RKO (cell line): Measurements from ENCODE around the gene MSANTD2.

Source experiments
- DNase-seq: peaks from one replicate; pipeline ENCODE4 v3.0.0-alpha.2; 2016; ENCODE audit warnings: low spot score

The MSANTD2 gene

DNA sequence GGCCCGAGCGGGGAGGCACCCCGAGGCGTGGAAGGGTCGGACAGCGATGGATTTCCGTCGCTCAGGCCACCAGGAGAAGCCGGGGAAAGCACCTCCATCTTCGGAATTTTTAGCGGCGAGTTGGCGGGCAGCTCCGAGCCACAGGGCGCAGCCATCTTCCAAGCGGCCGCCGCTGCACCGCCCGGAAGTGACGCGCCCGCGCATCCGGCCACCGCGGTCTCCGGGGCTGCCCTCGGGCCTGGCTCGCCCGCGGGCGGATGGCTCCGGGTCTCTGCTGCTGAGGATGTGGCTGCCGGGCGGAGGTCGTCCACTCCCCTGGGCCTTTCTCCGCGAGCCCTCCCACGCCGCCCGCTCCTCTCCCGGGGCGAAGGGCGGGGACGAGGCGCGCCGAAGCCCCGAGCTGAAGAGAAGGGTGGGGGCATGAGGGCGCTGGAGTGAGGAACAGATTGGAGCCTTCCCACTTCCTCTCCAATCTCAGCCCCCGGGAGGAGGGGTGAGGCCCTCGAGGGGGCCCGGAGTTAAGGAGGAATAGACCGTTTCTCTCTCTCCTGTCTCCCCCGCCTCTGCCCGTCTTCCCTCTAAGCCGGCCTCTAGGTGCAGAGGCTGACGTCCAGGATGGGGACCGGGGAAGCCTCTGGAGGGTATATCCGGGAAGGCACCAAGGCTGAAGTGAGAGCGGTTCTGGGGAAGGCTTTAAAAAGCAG is at the start of gene MSANTD2:
Gene MSANTD2 (minus strand): TSS at position 181 of the 704 bp plus-strand sequence. CDS start 26 bp downstream, at position 155.
- DNase-seq: peak; percentile 74

DNA sequence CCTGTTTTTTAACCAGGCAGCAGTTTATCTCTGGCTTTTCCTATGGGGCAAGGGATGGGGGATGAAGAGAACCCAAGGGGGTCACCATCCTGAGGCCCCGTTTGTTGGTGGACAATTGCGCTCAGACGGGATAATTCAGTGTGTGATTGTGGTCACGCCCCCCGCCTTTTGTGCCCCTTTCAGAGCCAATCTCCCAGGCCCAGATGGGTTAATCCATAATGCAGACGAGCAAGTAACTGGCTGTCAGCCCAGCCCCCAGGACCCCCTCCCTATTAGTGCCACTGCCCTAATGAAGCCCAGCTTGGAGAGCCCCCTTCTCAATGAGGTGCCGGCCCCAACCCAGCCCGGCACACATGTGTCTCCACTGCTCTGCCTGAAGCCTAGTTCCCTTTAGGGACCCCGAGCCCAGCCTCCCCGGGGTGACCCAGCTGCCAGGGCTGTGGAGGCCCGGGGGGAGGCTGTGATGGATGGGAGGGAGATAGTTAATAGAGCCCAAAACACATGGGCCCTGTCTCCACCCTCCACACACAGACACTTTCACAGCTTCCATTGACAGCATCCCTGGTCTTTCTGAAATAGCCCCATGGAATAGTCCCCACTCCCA is 46.0 kb upstream of the MSANTD2 start:
- no peak for DNase-seq

DNA sequence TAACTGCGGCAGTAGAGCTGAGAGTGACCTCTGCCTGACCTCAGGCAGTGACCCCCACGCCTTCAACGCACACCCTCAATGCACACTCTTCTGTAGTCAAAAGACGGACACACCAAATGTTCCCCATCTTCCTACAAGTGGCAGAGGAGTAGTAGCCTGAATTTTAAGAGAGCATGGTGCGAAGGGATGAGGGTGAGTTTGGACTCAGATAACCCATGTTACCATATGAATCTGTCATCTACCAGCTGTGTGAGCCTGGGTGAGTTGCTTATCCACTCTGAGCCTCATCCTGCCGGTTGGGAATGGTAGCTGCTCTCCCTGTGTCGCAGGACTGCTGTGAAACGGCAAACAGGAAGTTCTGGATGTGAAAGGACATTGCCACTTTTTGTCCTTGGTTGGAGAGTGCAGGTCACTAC is 44.5 kb upstream of the MSANTD2 start:
- DNase-seq: no peak

DNA sequence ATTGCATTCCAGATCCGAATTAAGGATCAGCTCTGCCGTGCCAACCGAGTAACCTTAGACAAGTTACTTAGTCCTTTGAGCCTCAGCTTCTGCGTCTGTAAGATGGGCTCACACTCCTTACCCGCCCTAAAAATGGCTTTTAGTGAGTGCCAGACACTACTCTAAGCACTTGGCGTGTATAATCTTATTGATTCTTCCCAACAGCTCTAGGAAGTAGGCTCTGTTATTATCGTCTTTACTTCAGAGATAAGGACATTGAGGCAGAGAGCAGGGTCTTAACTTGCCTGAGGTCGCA is 43.4 kb upstream of the MSANTD2 start:
- no peak for DNase-seq

DNA sequence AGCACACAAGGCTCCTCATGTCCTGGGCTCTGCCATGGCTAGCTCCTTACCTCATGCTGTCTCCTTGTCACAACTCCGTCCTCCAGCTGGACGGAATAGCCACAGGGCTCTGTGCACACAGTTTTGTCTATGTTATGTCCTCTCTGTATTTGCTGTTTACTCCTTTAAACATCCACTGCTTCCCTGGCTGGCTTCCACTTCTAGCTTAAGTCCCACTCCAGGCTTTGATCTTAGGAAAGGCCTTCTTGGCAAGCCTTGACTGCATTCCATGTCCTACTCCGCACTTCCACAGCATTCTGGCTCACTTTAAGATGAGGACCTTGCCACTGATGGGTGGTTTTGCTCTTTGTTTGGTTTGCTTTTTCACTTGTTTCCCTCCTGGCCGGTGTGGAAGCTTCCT is 42.1 kb upstream of the MSANTD2 start:
- DNase-seq: no peak

DNA sequence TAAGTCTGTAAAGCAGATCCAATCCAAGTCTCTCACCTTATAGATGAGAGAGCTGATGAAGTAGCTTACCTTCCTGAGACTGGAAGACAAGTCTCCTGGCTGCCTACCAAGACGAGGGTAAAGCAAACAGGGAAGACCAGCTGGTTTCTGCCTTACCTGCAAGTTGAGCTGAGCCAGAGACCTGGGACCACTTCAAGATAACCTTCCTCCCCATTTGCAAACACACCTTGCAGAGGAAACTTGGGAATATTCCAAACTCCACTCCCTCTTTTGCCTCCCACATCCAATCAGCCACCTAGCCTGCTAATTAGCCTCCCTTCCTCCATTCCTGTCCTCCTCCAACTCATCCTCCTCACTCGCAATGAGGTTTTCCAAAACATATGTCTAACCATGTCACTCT is 41.6 kb upstream of the MSANTD2 start:
- DNase-seq: no peak

DNA sequence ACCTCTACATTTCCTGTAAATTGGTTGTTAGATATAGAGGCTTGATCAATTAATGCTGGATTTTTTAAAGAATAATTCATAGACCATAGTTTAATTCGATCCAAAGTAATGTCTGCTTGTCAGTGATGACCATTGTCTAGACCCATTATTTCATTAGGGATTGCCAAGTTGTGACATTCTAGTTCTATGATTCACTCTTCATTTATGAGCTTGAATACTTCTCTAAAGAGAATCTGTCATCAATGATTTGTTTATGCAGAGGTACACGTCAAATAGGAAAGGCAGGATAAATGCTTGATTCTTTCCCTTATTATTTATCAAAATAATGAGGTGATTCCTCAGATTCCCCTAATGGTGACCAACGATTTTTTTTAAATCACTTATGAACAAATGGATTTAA is 41.0 kb upstream of the MSANTD2 start:
- no peak for DNase-seq

DNA sequence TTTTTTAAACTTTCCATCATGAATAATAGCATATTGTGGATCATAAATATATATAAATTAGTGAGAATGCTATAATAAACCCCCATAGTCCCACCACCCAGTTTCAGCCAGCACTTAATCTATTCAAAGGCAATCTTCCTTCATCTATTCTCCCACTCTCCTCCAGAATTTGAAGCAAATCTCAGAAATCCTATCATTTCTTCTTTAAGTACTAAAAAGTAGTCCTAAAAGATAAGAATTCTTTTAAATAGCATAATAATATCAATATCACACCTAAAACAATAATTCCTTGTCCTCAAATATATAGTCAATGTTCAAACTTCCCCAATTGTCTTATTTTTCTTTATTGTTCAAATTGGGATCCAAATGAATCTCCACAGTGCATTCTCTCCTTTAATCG is 40.5 kb upstream of the MSANTD2 start:
- no peak for DNase-seq

DNA sequence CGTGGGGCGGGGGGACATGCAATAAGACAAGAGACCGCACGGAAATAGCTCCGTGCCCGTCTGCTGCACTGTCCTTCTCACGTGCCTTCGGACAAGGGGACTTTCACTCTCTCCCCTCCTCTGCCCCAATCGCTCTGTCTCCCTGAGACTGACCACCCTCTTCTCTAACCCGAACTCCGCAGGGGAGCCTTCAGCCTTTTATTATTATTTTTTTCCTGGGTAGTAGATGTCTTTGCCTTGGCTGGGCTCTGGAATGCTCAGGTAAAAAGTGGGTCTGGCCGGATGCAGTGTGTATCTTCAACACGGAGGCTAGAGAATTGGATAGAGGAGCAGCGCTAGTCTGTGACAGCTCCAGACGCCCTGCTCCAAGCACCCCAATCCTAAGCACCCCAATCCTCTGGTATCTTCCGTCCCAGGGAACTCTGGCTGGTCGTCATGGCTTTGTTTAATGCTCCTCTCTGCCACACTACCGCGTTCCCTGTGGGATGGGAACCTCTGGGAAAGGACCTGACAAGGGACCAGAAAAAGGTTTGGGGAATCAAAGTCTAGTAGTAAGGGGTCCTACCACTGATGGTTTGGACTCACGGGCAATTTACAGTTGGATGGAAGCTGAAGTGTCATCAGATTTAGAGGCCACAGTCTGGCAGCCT is 39.9 kb upstream of the MSANTD2 start:
- DNase-seq: no peak

DNA sequence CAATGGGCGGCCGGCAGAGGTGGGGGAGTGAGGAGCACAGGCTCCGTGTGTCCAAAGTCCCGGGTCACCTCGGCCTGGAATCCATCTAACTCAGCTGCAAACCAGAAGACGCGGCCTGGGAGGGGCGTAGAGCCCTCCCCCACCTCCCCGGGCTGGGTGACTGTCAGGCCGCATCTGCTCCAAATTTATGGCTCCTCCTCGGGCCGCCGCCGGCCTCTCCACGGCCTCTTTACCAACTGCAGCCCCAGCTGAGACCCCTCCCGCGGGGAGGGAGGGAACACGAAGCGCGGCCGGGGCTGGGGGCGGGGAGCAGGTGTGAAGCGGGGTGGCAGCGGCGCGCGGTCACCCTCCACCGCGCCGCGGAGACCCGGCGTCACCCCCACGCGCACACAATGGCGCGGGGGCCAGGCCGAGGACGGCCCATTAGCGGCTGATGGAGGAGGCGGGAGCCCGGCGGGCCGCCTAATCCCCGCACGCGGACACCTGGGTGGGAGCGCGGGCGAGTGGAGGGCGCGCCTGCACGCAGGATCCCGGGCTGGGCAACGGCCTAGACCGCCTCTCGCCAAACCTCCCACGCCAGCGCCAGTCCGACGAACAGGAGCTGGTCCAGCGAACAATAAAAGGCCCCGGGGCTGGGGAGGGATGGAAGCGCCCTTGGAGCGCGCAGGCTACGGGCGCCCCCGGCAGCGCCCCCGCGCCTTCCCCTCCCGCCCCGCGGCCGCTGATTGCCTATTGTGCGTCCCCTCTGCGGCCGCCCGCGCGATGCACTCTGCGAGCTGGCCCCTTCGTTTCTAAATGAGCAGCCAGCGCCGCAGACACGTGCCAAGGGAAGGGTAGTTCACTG is 39.1 kb upstream of the MSANTD2 start:
- no peak for DNase-seq

DNA sequence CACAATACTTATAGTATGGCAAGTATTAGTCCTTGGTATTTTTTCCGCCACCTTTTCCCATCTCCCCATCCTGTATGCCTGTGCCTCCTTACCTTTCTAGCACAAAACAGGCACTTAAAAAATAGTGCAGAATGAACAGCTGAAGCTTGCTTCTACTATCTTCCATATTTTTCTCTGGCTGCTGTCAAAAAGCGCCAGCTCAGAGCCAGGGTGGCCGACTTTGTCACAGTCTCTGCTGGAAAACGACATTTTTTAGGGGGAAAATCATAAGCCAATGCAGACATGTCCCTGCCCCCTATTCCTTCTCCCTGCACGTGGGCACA is 38.6 kb upstream of the MSANTD2 start:
- DNase-seq: no peak

DNA sequence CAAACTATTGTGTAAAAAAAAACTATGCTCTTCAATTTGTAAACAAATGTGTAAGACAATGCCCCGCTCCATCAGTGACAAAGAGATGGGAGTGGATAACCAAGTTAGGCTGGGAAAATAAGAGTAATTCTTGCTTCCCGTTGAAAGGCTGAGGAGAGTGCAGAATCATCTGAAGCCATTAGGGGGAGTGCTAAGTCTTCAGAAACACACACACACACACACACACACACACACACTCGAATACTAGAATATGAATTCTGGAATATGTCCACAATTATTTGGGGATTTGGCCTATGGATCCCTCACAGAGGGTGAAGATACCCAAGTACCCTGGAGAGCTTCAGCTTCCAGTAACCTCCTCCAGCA is 37.3 kb upstream of the MSANTD2 start:
- peak; percentile 79 for DNase-seq

DNA sequence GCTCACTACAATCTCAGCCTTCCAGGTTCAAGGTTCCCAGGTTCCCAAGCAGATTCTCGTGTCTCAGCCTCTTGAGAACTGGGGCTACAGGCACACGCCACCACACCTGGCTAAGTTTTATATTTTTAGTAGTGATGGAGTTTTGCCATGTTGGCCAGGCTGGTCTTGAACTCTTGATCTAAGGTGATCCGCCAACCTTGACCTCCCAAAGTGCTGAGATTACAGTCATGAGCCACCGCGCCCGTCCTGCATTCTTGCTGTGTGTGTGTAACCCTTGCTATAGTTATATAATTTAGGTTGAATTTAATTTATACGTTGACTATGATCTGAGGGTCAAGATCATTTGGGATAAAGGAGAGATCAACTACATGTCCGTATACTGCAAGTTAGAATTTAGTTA is 35.7 kb upstream of the MSANTD2 start:
- DNase-seq: no peak

DNA sequence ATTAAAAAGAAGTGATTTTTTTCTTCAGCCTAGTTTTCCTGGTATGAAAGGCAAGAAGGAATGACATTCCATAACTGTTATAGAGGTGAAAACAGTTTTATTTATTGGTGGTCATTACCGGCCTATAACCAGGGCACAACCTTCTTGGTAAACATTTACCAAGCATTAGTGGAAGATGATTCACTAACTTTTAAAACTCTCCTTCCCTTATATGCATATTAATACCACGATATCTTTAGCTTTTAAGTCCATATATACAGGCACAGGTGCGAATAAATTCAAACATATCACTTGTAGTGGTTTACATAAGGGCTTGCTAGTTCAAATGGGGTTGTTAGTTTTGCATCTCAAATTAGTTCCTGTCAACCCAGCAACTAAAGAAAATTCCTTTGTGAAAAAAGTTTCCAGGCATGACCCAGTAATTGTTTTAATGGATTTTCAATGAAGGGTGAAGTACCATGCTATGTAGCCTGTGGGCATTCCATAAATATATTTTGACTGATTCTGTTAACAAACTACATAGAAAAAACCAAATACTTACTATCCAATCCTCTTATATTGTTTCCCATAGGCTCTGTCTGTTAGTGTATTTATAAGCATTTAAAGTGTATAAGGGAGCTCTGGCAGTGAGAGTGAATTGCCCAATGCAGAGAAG is 34.4 kb upstream of the MSANTD2 start:
- no peak for DNase-seq

DNA sequence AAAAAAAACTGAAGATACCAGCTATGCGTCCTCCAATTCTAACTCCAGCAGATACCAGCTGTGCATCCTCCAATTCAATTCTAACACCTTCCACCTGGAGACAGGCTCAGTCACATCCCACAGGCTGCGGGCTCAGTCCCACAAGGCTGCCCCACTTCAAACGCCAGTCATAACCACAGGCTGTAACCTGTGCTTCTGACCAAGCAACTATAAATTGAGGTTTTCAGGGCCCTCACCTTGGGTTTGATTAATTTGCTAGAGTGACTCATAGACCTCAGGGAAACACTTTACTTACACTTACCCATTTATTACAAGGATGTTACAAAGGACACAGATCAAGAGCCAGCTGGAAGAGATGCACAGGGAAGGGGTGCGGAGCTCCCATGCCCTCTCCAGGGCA is 32.4 kb upstream of the MSANTD2 start:
- DNase-seq: no peak

DNA sequence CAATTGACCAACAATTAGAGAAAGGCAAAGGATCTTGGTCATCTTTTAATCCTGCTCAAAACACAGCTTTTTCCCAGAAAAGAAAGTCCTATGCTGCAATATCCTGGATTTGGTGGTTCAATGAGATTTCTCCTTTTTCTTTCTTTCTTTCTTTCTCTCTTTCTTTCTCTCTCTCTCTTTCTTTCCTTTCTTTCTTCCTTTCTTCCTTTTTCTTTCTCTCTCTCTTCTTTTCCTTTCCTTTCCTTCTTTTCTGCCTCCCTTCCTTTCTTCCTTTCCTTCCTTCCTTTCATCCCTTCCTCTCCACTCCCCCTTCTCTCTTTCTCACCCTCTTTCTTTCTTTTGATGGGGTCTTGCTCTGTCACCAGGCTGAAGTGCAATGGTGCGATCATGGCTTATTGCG is 31.7 kb upstream of the MSANTD2 start:
- no peak for DNase-seq

DNA sequence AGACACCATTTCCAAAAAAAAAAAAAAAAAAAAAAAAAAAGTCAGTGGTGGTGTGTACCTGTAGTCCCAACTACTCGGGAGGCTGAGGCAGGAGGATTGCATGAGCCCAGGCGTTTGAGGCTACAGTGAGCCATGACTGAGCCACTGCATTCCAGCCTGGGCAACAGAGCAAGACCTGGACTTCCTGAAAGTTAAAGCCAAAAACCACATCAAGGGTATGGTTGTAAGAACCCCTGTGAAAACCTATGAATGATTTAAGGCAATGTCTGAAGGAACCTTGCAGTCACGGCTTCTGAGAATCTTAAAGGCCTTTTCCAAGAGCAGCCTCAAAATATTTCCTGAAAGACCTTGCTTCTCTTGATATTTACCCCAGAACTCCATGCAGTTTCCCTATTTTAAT is 30.5 kb upstream of the MSANTD2 start:
- no peak for DNase-seq

DNA sequence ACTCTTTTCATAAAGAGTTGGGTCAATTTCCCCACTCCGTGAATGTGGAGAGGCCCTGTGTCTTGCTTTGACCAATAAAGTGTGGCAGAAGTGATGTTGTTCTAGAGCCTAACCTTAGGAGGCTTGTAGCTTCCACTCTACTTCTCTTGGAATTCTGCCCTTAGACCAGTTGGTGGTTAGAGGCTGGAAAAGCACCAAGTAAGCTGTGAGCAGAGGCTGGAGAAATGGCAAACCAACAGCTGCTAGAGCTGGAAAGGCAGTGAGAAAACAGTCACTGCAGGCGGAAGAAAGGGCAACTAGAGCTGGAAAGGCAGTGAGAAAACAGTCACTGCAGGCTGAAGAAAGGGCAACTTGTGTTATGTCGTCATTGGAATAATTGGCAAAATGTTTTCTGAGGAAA is 29.8 kb upstream of the MSANTD2 start:
- DNase-seq: no peak

DNA sequence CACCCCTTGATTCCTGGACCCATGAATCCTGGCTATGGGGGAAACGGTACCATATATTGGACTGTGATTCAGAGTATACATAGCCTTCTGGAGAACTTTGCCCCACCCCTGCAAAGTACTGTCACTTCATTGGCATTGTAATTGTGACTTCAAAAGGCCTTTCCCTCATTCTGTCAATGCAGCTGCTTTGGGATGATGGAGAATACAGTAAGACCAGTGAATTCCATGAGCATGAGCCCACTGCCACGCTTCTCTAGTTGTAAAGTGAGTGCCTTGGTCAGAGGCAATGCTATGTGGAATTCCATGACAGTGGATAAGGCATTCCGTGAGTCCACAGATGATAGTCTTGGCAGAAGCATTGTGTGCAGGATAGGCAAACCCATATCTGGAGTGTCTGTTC is 25.7 kb upstream of the MSANTD2 start:
- DNase-seq: no peak

DNA sequence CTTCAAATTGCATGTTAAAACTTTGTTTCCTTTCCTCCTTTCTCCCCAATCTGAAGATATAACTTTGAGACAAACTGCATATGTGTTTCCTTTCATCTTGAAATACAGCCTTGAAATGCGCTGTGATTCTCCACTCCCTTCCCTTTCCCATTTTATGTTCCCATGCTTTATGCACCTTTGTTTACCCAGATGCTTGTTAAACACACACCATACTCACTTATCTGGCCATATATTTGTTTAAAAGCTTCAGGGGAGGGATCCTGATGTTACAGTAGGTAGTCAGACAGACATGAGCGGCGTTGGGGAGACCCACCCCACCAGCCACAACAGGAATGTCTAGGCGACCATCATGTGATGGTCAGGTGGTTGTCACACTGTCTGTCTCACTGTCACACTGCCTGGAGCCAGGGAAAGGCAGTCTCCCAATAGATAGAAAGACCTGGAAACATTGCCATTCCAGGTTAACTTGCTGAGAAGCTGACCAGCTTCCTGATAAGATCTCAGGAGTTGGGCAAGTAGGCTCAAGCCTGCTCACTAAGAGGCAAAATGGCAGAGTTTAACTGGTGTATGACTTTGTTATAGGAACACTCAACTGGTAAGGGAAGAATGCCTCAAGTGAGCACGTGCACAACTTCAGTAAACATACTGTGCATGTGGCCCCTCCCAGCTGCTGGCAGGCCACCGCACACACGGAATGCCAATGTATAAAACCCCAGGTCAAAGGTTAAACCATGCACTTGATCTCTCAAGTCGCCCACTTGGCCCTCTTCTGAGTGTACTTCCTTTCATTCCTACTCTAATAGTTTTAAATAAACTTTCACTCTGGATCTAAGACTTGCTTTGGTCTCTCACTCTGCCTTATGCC is 23.5 kb upstream of the MSANTD2 start:
- DNase-seq: no peak

DNA sequence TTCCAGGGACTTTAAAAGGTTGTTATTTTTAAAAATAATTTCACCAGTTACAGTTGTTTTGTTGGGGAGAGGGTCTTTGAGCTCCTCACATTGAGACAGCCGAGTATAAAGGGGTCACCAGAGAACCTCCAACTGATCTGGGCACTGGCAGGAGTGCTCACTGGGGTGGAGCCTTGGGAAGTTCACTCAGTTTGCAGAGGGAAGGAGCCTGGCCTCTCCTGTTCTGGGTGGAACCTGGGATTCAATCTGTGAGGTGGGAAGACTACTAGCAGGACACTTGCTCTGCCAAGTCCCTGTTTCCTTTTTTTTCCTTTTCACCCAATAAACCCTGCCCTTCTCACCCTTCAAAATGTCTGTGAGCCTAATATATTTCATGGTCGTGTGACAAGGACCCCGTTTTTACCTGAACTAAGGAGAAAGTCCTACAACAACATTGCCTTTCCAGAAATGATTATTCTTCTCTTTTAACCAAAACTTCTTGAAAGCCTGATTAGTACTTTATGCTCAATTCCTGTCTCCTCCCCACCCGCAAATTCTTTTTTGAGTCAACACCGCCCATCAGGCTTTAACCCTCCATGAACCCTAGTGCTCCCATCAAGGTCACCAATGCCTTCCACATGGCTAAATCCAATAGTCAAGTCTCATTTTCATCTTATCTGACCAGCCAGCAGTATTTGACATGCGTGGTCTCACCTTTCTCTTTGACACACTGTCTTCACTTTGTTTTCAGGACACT is 22.0 kb upstream of the MSANTD2 start:
- DNase-seq: no peak
